Measurements from ENCODE around the gene GPR107. TPM values are rescaled to one million over a fixed set of nuclear protein-coding genes. Genes with fewer than 3 reads are reported as not detected.

GPR107 gene
- total RNA-seq, 1 experiment from 2014 or later, result 47.1 TPM

GRCh38 chr9:130029223-130029973 lies 24.3 kb upstream of the GPR107 start:
- peaks cover 54% of the 10 kb centered on the region for H3K4me1 ChIP-seq (ENCODE audit: insufficient read depth, low read length, poor library complexity, severe bottlenecking)

GRCh38 chr9:130030651-130031127 lies 23.0 kb upstream of the GPR107 start:
- H3K36me3 ChIP-seq (ENCODE audit: insufficient read depth, low read length, poor library complexity, severe bottlenecking), result peaks cover 13% of the 10 kb centered on the region
- no TSS peak for BruUV-seq (replicated peaks)
- ChIA-PET CTCF (no interaction called here), POLR2A (ENCODE audit: low non-redundant PET) (no interaction called here)
- intact Hi-C loops (cut with micrococcal nuclease; ENCODE audit: unreplicated experiment), result no loop called here
- no peak overlapping the region for H3K4me3 ChIP-seq (ENCODE audit: low read depth, low read length, poor library complexity, severe bottlenecking)
- H3K27ac ChIP-seq (ENCODE audit: low read depth, low read length, poor library complexity, severe bottlenecking), result peak overlapping the region; percentile 50
- TF ChIP-seq EZH2 (IDR thresholded peaks at IDR 0.05; ENCODE audit: borderline replicate concordance, low read depth, low read length, poor library complexity, severe bottlenecking) (no peak), CTCF (conservative IDR thresholded peaks at IDR 0.05; ENCODE audit: low read depth, low read length) (no peak)
- H3K4me1 ChIP-seq (ENCODE audit: insufficient read depth, low read length, poor library complexity, severe bottlenecking), result peaks cover 65% of the 10 kb centered on the region
- H3K27me3 ChIP-seq (replicated peaks; ENCODE audit: insufficient read depth, low read depth, low read length, poor library complexity), result no peaks in the 10 kb centered on the region
- peak; percentile 65 for DNase-seq (ENCODE audit: low spot score)
- peaks cover 2% of the 10 kb centered on the region for H3K9me3 ChIP-seq (ENCODE audit: low read depth, low read length, poor library complexity, severe bottlenecking)

More at GRCh38 chr9:130029223-130029973, 24.3 kb upstream of the GPR107 start:
- ChIA-PET CTCF (no interaction called here), POLR2A (ENCODE audit: low non-redundant PET) (interaction anchor here (0.5 kb wide), 1 partner anchor 10 kb away, joined by 3 read pairs; no protein-coding TSS in a partner anchor)
- no peak for TF ChIP-seq EZH2 (IDR thresholded peaks at IDR 0.05; ENCODE audit: borderline replicate concordance, low read depth, low read length, poor library complexity, severe bottlenecking)
- TF ChIP-seq CTCF (conservative IDR thresholded peaks at IDR 0.05; ENCODE audit: low read depth, low read length), result no peak
- Histone ChIP-seq H3K36me3 (ENCODE audit: insufficient read depth, low read length, poor library complexity, severe bottlenecking) (peaks cover 13% of the 10 kb centered on the region), H3K27ac (ENCODE audit: low read depth, low read length, poor library complexity, severe bottlenecking) (no peak overlapping the region), H3K9me3 (ENCODE audit: low read depth, low read length, poor library complexity, severe bottlenecking) (peaks cover 2% of the 10 kb centered on the region), H3K27me3 (replicated peaks; ENCODE audit: insufficient read depth, low read depth, low read length, poor library complexity) (no peaks in the 10 kb centered on the region), H3K4me3 (ENCODE audit: low read depth, low read length, poor library complexity, severe bottlenecking) (no peak overlapping the region)
- BruUV-seq (replicated peaks), result no TSS peak
- DNase-seq (ENCODE audit: low spot score), result no peak
- intact Hi-C loops (cut with micrococcal nuclease; ENCODE audit: unreplicated experiment), result no loop called here

- POLR2A ChIA-PET (ENCODE audit: low non-redundant PET), result interaction anchor here (0.6 kb wide), 1 partner anchor 71 kb away, joined by 3 read pairs; no protein-coding TSS in a partner anchor
- intact Hi-C loops (cut with micrococcal nuclease; ENCODE audit: unreplicated experiment), result no loop called here
Observed at GRCh38 chr9:130034570-130034969, 19.1 kb upstream of the GPR107 start.

More at GRCh38 chr9:130034570-130034969, 19.1 kb upstream of the GPR107 start:
- no peak overlapping the region for H3K4me3 ChIP-seq (ENCODE audit: low read depth, low read length, poor library complexity, severe bottlenecking)
- TF ChIP-seq EZH2 (IDR thresholded peaks at IDR 0.05; ENCODE audit: borderline replicate concordance, low read depth, low read length, poor library complexity, severe bottlenecking), result no peak
- TF ChIP-seq CTCF (conservative IDR thresholded peaks at IDR 0.05; ENCODE audit: low read depth, low read length), result no peak
- H3K36me3 ChIP-seq (ENCODE audit: insufficient read depth, low read length, poor library complexity, severe bottlenecking), result no peaks in the 10 kb centered on the region
- H3K4me1 ChIP-seq (ENCODE audit: insufficient read depth, low read length, poor library complexity, severe bottlenecking), result peaks cover 78% of the 10 kb centered on the region
- H3K9me3 ChIP-seq (ENCODE audit: low read depth, low read length, poor library complexity, severe bottlenecking), result no peaks in the 10 kb centered on the region
- BruUV-seq (replicated peaks), result no TSS peak
- H3K27me3 ChIP-seq (replicated peaks; ENCODE audit: insufficient read depth, low read depth, low read length, poor library complexity), result no peaks in the 10 kb centered on the region
- CTCF ChIA-PET, result no interaction called here
- DNase-seq (ENCODE audit: low spot score), result peak; percentile 75
- H3K27ac ChIP-seq (ENCODE audit: low read depth, low read length, poor library complexity, severe bottlenecking), result no peak overlapping the region
